ENCODE results near the gene KIF5B.
"Not testable (repeated sequence)": the region's sequence is repeated elsewhere in the genome, so short reads cannot be mapped to it uniquely, and the experiment has no call there.

Gene KIF5B

DNA sequence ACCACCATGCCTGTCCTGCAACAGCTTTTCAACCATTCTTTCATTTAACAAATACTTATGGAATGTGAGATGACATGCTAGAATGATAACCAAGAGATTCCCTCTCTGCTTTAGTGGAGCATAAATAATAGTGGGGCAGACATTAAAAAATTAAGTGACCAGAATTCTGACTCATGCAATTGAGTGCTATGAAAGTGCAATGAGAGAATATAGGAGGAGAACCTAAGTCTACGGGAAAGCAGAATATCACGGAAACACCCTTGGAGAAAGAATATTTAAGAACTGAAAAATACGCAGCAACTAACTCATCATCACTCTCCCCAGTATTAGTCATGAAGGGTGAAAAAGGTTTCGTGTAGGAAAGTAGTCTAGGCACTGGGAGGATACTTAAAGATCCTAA is 7.1 kb downstream of the KIF5B start:
- DNase-seq (ENCODE audit: low spot score in 2 of 2) = no peak
- Mint-ChIP-seq H3K9me3 (no peaks in the 10 kb centered on the region), H3K36me3 (peaks cover 24% of the 10 kb centered on the region), H3K4me1 (peaks cover 49% of the 10 kb centered on the region), H3K4me3 (peak overlapping the region; percentile 14), H3K27me3 (no peaks in the 10 kb centered on the region), H3K27ac (peak overlapping the region; percentile 81)
- ATAC-seq (ENCODE audit: low read depth) = no peak

DNA sequence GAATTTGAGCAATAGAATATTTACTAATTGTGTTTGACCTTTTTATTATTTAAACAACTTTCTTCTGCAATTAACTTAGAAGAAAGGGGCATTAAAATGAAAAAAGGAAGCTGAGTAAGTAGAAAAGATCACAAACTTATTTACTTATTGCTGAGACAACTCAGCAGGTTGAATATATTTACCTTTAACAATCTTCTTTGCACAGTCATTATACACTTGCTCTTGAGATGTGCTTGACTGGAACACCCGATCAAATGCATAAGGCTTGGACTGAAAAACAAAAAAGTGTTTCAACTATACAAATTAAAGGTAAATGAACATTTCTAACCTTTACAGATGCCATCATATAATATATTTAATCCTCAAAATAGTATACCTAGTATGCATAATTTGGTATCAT is 7.9 kb downstream of the KIF5B start:
- H3K4me3 Mint-ChIP-seq = no peak overlapping the region
- H3K36me3 Mint-ChIP-seq = peaks cover 29% of the 10 kb centered on the region
- H3K9me3 Mint-ChIP-seq = no peaks in the 10 kb centered on the region
- DNase-seq (ENCODE audit: low spot score in 2 of 2) (no peak), ATAC-seq (ENCODE audit: low read depth) (no peak)
- no peak overlapping the region for H3K27ac Mint-ChIP-seq
- no peaks in the 10 kb centered on the region for H3K27me3 Mint-ChIP-seq
- H3K4me1 Mint-ChIP-seq = peaks cover 51% of the 10 kb centered on the region

DNA sequence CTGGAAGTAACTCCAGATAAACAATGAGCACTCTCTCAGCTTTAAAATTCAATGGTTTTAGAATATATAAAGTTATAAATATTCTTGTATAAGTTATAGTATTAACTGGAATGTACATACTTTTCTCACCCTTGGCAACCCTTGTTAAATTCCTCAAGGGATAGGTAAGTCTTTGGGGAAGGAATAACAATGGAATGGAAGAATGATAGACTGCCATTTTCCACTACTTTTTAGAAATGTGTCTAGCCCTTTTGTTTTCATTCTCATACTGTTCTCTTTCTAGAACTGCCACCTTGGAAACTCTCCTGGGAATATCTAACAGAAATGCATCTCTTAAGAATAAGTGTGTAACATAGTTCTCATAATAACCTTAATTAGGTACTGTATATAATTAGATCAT is 8.3 kb downstream of the KIF5B start:
- no peaks in the 10 kb centered on the region for H3K27me3 Mint-ChIP-seq
- no peaks in the 10 kb centered on the region for H3K9me3 Mint-ChIP-seq
- no peak overlapping the region for H3K4me3 Mint-ChIP-seq
- peak overlapping the region; percentile 36 for H3K27ac Mint-ChIP-seq
- ATAC-seq (ENCODE audit: low read depth) (no peak), DNase-seq (ENCODE audit: low spot score in 2 of 2) (no peak)
- H3K36me3 Mint-ChIP-seq = peaks cover 31% of the 10 kb centered on the region
- peaks cover 53% of the 10 kb centered on the region for H3K4me1 Mint-ChIP-seq

DNA sequence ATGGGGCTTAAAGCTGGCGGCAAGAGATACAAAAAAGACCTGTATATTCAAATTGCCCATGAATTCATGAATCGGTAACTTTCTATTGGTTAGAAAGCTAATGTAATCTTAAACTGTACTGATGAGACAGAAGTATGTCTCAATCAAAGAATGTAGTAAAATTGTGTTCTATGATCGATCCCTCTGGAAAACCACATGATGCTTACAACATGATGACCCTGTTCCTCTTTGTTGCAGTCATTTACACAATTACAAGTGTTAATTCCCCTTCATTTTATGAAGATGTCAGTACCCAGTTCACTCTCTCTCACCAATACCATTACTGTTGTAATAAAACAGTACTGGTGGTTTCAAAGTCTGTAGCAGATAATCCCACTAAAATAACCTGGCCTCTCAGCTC is 10.1 kb downstream of the KIF5B start:
- Mint-ChIP-seq H3K27me3 (no peaks in the 10 kb centered on the region), H3K27ac (no peak overlapping the region), H3K9me3 (no peaks in the 10 kb centered on the region), H3K4me1 (peaks cover 53% of the 10 kb centered on the region), H3K4me3 (no peak overlapping the region), H3K36me3 (peaks cover 36% of the 10 kb centered on the region)
- DNase-seq (ENCODE audit: low spot score in 2 of 2) (no peak), ATAC-seq (ENCODE audit: low read depth) (no peak)

DNA sequence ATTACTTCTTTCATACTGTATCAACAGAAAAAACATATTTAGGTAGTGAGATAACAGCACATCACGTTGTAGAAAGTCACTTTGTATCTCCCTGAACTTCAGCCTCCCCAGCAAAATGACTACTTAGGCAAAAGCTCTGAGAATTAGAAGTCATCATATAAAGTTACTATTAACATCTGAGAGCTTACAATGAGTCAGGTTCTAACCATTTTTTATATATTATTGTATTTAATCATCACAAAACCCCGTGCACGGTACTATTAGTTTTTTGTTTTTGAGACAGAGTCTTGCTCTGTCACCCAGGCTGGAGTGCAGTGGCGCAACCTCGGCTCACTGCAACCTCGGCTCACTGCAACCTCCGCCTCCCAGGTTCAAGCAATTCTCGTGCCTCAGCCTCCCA is 13.5 kb downstream of the KIF5B start:
- not testable (repeated sequence) for ATAC-seq (ENCODE audit: low read depth); H3K27me3 Mint-ChIP-seq; H3K9me3 Mint-ChIP-seq; DNase-seq (ENCODE audit: low spot score in 2 of 2); H3K4me3 Mint-ChIP-seq
- Mint-ChIP-seq H3K4me1 (peaks cover 31% of the 10 kb centered on the region), H3K27ac (peak overlapping the region; percentile 62), H3K36me3 (peaks cover 38% of the 10 kb centered on the region)

DNA sequence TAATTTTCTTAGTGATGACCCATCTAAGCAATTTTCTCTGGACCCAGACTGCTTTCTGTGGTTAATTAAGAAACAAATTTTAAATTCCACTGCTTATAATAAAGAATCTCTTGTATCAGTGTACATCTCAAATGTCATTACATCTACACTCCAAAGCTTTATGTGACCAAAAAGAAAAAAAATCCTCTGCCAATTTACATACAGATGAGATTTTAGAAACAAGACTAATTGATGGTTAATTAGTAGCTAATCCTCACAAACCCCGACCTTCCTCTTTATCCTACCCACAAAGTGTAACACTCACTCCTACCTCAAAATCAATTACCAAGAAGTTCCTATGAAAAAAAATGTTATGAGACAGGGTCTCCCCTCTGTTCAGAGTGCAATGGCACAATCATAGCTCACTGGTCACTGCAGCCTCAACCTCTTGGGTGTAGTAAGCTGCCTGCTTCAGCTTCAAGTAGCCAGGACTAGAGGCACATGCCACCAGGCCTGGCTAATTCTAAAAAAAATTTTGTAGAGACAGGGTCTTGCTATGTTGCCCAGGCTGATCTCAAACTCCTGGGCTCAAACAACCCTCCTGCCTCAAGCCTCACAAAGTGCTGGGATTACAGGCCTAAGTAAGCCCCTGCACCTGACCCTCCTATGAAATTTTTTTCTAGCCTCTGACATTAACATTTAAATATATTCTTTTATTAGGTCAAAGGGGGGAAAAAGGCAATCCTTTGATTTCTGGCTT is 14.8 kb downstream of the KIF5B start:
- DNase-seq (ENCODE audit: low spot score in 2 of 2) = no peak
- Mint-ChIP-seq H3K4me1 (peaks cover 23% of the 10 kb centered on the region), H3K36me3 (peaks cover 36% of the 10 kb centered on the region), H3K4me3 (no peak overlapping the region), H3K27me3 (no peaks in the 10 kb centered on the region), H3K9me3 (no peaks in the 10 kb centered on the region), H3K27ac (no peak overlapping the region)
- no peak for ATAC-seq (ENCODE audit: low read depth)

DNA sequence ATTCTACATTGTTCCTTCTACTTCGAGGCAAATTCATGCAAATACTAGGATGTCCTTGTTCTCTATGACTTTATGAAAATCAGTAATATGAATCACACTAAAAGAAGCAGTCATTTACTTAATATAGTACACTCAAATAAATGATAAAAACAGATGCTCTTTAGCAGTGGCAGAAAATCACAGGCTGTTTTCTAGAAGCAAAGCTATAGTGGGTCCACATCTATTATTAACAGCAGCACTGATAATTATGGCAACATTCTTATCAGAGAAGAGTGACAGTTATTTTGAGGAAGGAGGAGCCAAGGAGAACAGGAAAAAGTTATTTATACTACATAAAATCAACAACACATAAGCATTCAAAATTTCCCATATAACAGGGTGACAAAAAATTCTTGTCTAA is 16.5 kb downstream of the KIF5B start:
- H3K27ac Mint-ChIP-seq = no peak overlapping the region
- H3K9me3 Mint-ChIP-seq = no peaks in the 10 kb centered on the region
- no peaks in the 10 kb centered on the region for H3K27me3 Mint-ChIP-seq
- H3K4me1 Mint-ChIP-seq = peaks cover 17% of the 10 kb centered on the region
- no peak overlapping the region for H3K4me3 Mint-ChIP-seq
- H3K36me3 Mint-ChIP-seq = peaks cover 32% of the 10 kb centered on the region
- ATAC-seq (ENCODE audit: low read depth) (no peak), DNase-seq (ENCODE audit: low spot score in 2 of 2) (no peak)

DNA sequence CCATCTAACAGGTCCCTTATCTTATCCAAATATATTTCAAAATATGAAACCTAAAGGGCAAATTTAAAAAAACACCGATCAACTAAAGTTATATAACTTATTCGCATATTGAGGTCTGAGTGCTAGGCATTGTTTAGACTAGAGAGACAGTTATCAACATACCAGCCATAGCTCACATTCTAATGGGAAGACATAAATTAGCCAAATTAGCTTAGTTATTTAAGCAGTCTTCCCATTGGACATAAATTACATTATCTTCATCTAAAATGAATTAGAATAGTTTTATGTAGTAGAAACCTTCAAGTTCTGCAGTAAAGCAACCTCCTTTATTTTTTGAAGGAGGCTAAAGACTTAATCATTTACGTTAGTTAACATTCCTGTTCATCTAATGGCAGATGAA is 17.4 kb downstream of the KIF5B start:
- H3K27me3 Mint-ChIP-seq = no peaks in the 10 kb centered on the region
- H3K27ac Mint-ChIP-seq = no peak overlapping the region
- no peak overlapping the region for H3K4me3 Mint-ChIP-seq
- no peaks in the 10 kb centered on the region for H3K9me3 Mint-ChIP-seq
- DNase-seq (ENCODE audit: low spot score in 2 of 2) = no peak
- no peak for ATAC-seq (ENCODE audit: low read depth)
- peaks cover 12% of the 10 kb centered on the region for H3K4me1 Mint-ChIP-seq
- peaks cover 32% of the 10 kb centered on the region for H3K36me3 Mint-ChIP-seq

DNA sequence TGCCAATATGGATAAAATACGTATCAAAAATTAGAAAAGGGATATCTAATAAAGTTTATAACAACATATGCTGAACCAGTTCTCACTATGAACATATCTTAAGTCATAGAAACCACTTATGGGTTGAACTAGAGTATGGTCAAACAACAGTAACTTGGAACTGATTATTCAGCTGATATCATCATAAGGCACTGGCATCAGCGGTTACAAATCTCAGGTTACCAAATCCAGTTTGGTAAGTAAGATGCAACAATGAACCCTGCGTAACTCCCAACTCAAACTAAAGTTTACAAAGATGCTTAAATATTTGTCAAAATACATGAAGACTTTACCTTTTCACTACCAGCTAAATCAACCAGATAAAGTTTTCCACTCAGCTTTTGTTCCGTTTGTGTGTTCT is 19.3 kb downstream of the KIF5B start:
- Mint-ChIP-seq H3K27me3 (no peaks in the 10 kb centered on the region), H3K27ac (no peak overlapping the region), H3K36me3 (peaks cover 37% of the 10 kb centered on the region), H3K9me3 (no peaks in the 10 kb centered on the region), H3K4me1 (peaks cover 4% of the 10 kb centered on the region), H3K4me3 (no peak overlapping the region)
- ATAC-seq (ENCODE audit: low read depth) (no peak), DNase-seq (ENCODE audit: low spot score in 2 of 2) (no peak)

DNA sequence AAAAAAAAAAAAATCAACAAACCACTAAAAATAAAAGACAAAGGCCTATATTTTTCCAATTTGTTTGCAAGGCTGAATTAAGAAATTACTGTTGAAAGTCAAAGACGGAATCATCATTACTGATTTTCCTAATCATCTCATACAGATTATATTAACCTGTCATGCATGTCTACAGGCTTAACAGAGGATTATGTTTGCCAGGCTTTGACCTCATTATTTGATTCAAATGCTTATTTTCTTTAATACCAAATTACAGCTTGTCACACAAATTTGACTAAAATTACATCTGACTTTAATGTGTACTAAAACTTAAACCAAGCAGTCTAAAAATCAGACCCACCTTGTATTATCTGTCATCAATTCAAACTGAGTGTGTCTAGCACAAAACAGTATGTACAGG is 21.2 kb downstream of the KIF5B start:
- no peak for ATAC-seq (ENCODE audit: low read depth)
- no peak overlapping the region for H3K27ac Mint-ChIP-seq

DNA sequence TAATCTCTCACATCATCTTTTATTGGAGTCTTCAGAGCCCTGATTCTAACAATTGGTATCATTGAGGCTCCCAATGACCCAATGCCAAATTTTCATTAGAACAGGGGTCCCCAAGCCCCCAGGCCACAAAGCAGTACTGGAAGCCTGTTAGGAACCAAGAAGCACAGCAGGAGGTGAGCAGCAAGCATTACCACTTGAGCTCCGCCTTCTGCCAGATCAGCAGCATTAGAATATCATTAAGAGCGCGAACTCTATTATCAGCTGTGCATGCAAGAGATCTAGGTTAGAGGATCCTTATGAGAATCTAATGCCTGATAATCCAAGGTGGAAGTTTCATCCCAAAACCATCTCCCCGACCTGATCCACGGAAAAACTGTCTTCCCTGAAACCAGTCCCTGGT is 23.1 kb downstream of the KIF5B start:
- Mint-ChIP-seq H3K27me3 (no peaks in the 10 kb centered on the region), H3K4me1 (peaks cover 5% of the 10 kb centered on the region), H3K9me3 (no peaks in the 10 kb centered on the region), H3K27ac (no peak overlapping the region), H3K36me3 (peaks cover 43% of the 10 kb centered on the region), H3K4me3 (no peak overlapping the region)
- DNase-seq (ENCODE audit: low spot score in 2 of 2) (no peak), ATAC-seq (ENCODE audit: low read depth) (no peak)

More for the DNA sequence above, 21.2 kb downstream of the KIF5B start:
- DNase-seq (ENCODE audit: low spot score in 2 of 2) = no peak
- no peak overlapping the region for H3K4me3 Mint-ChIP-seq
- H3K4me1 Mint-ChIP-seq = peaks cover 3% of the 10 kb centered on the region
- H3K9me3 Mint-ChIP-seq = no peaks in the 10 kb centered on the region
- H3K27me3 Mint-ChIP-seq = no peaks in the 10 kb centered on the region
- H3K36me3 Mint-ChIP-seq = peaks cover 40% of the 10 kb centered on the region

DNA sequence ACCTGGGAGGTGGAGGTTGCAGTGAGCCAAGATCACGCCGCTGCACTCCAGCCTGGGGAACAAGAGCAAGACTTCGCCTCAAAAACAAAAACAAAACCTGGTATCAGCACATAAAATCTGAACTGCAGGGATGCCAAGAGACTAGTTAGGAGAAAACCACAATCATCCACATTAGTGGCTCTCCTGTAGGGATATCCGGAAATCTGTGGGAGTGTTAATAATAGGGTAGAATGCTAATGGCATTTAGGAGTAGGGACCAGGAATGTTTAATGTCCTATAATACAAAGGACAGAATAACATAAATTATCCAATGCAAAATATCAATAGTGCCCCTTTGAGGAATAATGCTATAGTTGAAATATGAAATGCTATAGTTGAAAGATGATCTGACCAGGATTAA is 24.3 kb downstream of the KIF5B start:
- Mint-ChIP-seq H3K27me3 (no peaks in the 10 kb centered on the region), H3K36me3 (peaks cover 38% of the 10 kb centered on the region), H3K4me1 (peaks cover 5% of the 10 kb centered on the region), H3K9me3 (no peaks in the 10 kb centered on the region), H3K27ac (peak overlapping the region; percentile 17), H3K4me3 (no peak overlapping the region)
- DNase-seq (ENCODE audit: low spot score in 2 of 2) (no peak), ATAC-seq (ENCODE audit: low read depth) (no peak)

DNA sequence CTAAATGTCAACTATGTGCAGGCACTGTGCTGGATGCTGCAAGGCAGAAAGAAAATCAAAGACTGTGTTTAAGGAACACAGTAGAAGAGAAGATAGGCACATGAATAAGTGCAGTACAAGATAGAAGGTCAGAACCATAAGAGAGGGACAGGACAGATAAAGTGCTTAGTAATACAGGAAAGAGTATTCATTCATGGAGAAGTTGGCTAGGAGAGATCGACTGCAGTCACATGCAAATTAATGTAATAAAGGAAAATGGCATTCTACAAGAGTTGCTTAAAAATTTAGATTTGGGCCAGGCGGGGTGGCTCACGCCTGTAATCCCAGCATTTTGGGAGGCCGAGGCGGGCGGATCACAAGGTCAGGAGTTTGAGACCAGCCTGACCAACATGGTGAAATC is 24.8 kb downstream of the KIF5B start:
- ATAC-seq (ENCODE audit: low read depth) (no peak), DNase-seq (ENCODE audit: low spot score in 2 of 2) (no peak)
- Mint-ChIP-seq H3K4me3 (no peak overlapping the region), H3K36me3 (peaks cover 36% of the 10 kb centered on the region), H3K4me1 (peaks cover 5% of the 10 kb centered on the region), H3K27ac (peak overlapping the region; percentile 17), H3K27me3 (no peaks in the 10 kb centered on the region), H3K9me3 (no peaks in the 10 kb centered on the region)

DNA sequence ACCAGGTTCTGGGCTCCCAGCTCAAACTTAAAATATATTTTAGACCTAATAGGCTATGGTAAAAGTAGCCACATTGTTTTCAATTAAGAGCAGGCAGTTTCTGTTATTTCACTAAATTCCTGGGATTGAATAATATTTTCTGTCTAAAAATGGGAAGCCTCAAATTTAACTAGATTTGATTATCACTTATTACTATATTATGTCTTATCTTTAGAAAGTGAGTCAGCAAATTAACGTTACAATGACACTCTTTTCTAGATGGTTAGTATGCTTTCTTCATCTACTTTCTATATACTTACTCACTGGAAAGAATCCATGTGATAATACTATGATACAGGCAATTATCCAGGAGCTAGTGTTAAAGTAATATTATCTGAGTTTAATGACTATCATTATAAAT is 27.5 kb downstream of the KIF5B start:
- H3K4me3 Mint-ChIP-seq = no peak overlapping the region
- peaks cover 26% of the 10 kb centered on the region for H3K36me3 Mint-ChIP-seq

DNA sequence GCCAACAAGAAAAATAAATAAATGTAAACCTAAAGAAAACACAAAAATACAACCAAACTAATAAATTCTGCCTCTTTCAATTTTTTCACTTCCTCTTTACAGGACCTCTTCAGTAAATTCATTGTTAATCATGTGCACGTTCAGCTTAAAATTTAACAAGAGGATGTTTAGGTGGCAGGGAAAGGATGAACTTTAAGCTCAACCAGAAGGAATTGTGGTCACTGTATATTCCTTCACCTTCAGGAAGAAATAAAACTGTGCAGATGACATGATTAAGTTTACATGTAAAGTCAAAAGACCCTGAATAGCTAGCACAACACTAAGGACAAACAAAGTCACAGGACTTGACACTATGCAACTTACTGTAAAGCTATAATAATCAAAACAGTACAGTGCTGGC is 33.0 kb downstream of the KIF5B start:
- Mint-ChIP-seq H3K4me1 (peaks cover 5% of the 10 kb centered on the region), H3K4me3 (no peak overlapping the region), H3K36me3 (peaks cover 25% of the 10 kb centered on the region), H3K27me3 (no peaks in the 10 kb centered on the region), H3K9me3 (no peaks in the 10 kb centered on the region), H3K27ac (peak overlapping the region; percentile 89)
- DNase-seq (ENCODE audit: low spot score in 2 of 2) (no peak), ATAC-seq (ENCODE audit: low read depth) (no peak)

More for the DNA sequence above, 27.5 kb downstream of the KIF5B start:
- ATAC-seq (ENCODE audit: low read depth) (no peak), DNase-seq (ENCODE audit: low spot score in 2 of 2) (no peak)
- no peaks in the 10 kb centered on the region for H3K9me3 Mint-ChIP-seq
- H3K27ac Mint-ChIP-seq = no peak overlapping the region
- H3K27me3 Mint-ChIP-seq = no peaks in the 10 kb centered on the region
- H3K4me1 Mint-ChIP-seq = peaks cover 5% of the 10 kb centered on the region
